HG03571 (cell line): ENCODE measurements around the gene GDI1.

ENCODE experiments used
- ATAC-seq: cut with Tn5 transposase; IDR thresholded peaks from one replicate; pipeline ENCODE4 v1.9.1; 2021; ENCODE audit not compliant: unreplicated experiment

The GDI1 gene

DNA sequence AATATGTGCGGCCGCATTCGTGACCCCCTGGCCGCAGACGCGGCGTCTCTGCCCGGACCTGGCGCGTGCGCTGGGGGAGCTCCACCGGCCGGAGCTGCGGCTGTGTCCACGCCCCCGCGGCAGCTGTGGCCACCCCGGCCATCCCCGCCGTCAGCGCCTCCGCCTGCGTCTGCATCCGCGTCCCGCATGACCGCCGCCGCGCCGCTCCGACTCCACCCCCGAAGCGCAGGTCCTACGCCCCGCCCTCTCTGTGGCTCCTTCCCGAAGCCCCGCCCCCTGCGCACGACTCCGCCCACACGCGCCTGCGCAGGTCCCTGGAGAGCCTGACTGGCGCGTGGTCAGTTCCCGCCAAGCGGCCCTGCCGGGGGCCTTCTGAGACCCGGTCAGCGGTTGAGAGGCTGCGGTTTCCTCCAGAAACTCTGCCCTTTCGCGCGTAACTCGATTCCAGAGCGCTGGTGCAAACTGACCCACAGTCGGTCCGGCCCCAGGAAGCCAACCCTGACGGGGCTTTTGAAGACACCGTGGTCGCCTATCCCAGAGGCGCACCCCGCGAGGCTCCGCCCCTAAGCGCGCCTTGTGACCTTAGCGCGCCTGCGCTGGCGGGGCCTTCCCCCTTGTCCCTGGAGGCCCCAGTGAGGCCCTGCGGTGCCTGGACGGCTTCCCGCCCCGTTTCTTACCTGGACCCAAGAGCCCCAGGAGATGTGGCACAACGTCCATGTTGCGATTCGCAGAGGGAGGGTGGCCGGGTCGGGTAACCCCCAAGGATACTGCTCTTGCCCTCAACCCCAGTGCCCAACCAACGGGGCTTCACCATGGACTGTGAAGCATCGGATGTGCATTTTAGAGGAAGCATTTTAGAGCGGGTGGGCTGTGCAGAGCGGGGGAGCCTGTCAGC is 42.0 kb downstream of the GDI1 start, which contains the start of gene LAGE3:
Gene LAGE3, minus strand, starts transcription at position 554 of the 895 bp plus-strand sequence. Its CDS starts 366 bp downstream, at position 188.
- ATAC-seq: peak; percentile 88

DNA sequence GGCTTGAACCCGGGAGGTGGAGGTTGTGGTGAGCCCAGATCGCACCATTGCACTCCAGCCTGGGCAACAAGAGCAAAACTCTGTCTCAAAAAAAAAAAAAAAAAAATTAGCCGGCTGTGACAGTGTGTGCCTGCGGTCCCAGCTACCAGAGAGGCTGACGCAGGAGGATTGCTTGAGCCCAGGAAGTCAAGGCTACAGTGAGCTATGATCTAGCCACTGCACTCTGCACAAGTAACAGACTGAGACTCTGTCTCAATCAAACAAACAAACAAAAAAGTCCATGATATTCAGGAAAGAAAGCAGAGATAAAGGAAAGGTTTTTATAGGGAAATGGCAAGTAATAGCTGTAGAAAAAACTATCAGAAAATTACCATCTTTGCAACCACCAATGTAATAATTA is 44.2 kb downstream of the GDI1 start:
- ATAC-seq: no peak

DNA sequence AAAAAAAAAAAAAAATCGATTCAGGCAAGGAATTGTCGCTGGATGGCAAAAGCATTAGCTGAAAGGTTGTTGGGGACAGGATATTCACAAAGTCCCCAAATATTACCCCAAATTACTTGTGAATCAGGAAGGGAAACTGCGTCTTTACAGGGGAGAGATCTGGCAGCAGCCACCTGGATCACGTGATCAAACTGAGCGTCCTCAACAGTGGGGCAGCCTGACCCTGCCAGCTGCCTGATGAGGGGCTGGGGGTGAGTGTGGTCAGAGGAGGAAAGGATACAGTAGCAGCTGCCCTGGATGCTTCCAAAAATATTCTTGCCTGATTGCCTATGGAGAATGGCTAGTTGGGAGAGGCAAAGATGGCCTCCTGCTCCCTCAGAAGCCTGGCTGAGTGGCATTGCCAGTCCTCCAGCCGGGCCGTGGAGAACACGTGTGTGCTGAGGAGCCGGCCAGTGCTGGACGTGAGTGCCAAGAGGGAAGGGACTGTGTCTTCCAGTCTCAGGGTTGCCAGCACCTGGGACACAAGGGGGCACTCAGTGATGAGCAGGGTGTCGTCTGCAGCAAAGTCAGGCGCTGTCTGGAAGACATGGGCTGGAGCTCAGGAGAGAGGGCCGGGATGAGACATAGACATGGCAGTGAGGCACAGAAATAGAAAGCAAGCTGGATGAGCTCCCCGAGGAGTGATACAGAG is 45.1 kb downstream of the GDI1 start:
- no peak for ATAC-seq

DNA sequence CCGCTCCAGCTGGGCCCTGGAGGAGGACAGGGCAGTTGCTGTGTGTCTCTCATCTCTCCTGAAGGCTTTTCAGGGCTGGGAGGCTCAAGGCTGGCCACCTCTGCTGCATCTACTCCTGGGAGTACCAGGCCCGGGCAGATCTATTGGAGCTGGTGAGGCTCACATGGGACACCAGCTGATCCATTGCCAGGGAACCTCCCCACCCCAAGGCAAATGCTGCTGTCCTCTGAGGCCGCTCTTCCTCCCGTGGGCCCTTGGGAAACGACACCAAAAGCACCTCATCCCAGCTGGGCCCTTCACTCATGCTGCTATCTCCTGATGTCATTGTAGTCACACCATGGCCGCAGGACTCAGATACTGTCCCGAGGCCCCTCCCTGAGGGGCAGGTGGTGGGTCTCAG is 45.8 kb downstream of the GDI1 start:
- ATAC-seq: no peak

DNA sequence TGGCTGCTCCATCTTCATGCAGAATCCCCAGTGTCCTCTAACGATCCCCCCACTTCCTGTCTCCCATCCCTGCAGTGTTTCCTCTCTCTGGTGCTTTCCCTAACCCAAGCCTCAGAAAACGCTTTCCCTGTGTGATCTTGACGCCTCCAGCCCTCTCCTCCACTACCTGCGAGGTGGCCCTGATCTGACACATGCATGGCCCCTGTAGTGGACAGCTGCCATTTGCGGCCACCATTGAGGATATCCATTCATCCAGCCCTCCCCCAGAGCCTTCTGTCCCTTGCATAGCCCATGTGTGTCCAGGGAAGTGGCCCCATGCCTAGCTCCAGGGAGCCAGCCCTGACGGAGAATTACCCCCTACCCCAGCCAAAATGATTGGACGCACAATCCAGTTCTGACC is 46.4 kb downstream of the GDI1 start:
- no peak for ATAC-seq

DNA sequence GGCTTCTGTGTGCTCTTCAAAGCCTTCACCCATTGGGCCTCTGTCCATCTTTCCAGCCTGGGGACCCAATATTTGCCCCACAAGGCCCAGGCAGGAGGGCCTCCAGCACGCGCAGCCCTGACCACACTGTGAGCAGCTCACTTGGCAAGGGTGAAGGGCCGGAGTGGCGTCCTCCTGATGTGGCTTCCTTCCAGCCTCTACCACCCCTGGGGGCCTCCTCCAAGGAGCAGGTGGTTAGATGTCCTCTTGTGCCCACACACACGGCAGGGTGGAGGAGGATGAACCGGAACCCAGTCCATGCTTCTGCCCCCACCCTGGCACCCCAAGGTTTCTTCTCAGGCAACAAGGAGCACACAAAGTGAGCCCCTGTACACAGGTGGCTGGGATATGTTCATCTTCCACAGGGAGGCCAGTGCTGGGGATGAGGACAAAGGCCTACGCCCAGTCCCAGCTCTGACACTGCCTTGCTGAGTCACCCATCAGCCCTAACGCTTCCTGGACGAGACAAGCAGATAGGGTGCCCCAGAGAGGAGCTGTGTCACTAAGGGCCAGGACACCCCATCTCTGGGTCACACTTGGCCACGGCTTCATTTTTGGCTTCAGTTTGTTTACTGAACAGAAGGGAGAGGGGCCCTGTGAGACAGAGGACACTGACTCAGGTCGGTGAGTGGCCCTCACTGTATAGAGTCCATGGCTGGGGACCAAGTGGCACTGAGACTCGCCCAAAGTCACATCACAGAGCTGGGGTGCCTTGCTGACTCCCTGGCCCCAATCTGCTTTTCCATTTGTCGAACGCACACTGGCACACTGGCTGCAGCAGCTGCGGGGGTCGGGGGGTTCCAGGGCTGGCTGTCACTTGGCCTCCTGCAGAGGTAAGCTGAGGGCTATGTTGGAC is 47.5 kb downstream of the GDI1 start:
- no peak for ATAC-seq

DNA sequence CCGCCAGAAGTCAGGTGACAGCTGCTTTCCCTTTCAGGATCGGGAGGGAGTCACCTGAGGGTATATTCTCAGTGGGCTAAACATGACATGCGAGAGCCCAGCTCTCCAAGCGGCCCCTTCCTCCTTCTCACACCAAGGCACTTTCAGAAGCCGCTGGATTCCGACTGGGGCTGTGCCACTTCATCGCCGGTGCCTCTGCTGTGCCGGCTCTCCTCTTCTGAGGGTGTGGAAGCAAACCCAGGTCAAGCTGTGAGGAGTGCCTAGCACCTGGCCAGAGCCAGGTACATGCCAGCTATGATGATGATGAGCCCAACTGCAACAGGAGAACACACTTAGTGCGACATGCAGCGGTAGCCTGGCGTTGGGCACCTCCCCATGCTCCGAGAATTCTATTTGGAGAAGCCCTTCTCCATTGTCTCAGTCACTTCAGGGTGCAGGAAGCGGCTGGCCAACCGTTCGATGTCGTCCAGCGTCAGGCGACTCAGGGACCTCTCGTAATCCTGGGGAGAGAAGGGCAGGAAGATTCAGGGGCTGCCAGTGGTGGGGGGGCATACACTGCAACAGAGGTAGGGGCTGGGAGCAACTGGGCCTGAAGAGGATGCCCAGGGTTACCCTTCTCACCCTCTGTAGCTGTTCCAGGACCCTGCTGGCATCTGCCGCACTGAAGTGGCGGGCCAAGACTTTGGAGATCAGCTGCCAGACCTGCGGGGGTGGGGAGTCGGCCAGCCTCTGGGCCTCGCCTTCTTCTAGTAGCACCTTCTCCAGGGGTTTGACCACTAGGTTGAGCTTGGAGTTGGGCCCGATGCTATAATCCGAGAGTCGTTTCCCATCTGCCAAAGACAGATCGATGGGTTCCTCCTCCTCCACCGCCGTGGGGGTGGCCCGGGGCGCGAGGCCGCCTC is 48.4 kb downstream of the GDI1 start:
- no peak for ATAC-seq

DNA sequence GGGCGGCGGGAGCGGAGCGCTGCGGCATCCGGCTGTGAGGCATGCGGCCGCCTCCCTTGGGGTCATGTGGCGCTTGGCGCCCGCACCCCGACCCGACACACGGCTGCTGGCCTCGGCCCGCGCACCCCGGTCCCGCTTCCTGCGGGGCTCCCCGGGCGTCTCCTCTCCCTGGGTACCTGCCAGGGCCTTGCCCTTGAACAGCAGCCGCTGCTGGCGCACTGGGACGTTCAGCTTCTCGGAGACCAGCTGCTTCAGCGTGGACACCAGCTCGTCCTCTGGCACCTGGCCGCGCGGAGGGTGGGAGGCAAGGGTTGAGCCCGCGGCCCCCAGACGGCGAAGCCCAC is 49.1 kb downstream of the GDI1 start:
- ATAC-seq: no peak

DNA sequence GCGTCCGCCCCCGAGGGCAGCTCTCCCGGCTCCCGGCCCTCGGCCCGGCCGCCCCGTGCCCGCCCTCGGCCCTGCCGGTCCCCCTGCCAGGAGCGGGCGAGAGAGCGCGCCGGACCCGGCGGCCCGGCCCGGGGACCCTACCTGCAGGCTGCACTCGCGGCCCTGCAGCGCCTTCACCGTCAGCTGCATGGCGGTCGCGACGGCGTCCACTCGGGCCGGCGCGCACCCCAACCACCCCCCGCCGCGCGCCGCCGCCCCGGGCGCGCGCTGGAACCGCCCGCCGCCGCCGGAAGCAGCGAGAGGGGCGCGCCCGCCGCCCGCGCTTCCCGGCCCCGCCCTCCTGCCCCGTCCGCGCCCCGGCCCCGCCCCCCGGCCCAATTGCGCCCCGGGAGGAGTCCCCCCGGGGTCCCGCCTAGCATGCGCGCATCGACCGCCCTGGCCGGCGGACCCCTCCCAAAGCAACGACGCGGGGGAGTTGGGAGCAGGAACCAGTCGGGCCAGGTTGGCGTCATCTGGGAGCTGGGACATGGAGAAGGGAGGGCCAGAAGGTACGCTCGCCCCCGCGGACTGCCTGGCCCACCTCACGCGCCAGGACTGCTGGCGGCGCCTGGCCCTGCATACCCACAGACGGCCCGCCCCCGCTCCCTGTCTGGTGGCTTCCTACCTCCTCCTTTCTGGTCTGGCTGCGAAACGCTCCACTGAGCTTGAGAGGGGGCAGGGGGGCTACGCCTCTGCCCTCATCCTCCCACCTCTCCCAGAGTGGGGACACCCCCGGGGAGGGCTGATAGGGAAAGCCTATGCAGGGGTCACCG is 49.6 kb downstream of the GDI1 start, which contains the start of gene UBL4A:
Gene UBL4A, minus strand, starts transcription at position 220 of the 812 bp plus-strand sequence. Its CDS starts 31 bp downstream, at position 189.
- ATAC-seq: no peak

DNA sequence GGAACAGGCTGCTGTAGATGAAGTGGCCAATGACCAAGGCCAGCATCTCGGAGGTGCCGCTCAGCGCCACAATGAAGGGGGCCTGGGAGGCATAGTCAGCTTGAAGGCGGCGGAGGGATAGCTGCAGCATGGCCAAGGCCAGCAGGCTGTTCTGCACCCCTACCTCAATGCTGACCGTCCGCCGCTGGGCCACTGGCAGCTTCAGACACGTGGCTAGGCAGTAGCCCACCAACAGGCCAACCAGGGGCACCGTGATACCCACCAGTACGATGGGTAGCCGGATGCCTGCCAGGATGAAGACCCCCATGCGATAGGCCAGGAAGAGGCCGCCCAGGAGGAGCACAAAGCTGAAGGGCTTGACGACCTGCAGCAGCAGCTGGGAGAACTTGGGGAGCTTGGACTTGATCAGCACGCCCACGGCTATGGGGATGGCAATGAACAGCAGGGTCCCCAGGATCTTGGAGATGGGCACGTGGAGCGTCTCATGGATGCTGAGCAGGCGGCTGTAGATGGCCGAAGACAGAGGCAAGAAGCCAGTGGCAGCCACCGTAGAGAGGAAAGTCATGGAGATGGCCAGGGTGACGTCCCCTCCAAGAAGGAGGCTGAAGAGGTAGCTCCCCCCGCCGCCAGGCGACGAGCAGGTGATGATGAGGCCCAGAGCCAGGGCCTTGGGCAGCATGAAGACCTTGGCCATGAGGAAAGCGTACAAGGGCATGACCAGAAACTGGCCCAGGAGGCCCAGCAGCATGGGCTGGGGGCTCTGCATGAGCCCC is 50.8 kb downstream of the GDI1 start:
- ATAC-seq: no peak

DNA sequence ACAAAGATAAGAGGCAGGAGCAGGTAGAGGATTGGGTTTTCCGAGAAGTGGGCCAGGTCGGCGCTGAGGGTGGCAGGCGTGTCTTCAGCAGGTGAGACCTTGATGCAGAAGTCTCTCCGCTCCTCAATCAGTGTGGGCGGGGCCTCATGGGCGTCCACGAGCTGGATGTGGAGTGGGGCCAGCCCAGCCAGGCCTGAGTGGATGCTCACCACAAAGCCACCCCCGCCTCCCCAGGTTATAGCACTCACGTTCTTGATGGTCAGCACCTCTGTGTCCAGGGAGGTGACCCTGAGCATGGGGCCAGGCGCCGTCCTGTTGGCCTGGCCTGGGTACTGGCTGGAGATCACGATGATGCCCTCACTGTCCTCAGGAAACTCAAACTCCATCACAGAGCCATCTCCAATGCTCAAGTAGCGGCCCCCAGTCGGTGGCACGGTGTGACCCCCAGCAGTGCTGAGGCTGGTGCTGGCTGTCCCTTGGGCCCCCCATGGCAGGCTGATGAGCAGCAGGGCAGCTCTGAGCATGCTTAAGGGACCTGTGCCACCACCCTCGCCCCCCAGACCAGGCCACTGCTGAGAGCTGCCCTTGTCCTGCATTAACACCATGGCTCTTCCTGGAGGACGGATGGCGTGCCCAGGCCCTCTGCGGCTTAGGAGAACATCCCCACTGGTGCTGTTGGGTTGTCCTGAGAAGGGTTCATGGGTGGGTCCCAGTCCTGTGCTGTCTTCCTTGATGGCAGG is 51.6 kb downstream of the GDI1 start:
- no peak for ATAC-seq

DNA sequence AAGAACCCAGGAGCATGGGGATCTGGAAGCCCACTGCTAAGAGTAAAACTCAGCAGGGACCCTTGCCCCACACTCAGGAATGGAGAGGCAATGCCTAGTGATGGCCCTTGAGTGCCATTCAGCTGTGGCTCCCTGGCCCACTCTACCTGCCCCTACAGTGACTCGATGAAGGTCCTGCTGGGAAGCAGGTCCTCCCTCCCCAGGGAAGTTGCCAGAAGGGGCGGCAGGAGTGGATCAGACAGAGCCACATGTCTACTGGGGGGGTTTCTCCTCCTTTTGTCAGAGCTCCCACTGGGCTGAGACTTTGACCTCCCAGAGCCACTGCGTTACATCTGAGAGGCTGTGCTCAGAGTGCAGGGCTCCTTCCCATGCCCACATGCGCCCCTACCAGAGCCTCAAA is 52.2 kb downstream of the GDI1 start:
- no peak for ATAC-seq

DNA sequence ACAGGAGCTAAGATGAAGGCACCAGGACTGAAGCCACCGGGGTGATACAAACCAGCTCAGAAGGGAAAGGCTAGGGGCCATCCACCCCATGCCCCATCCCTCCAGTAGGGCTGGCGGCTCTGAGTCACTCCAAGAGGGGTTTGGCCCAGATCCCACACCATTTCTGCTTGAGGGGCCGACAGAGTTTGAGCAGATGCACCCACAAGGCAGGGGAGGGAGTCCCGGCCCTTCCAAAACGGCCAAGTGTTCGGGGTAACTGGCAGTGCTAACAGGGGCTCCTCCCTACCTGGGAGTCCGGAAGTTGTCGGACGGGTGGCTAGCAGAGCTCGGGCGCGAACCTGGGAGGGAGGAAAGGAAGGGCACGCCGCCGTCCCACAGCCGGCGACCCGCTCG is 53.1 kb downstream of the GDI1 start:
- peak; percentile 21 for ATAC-seq

DNA sequence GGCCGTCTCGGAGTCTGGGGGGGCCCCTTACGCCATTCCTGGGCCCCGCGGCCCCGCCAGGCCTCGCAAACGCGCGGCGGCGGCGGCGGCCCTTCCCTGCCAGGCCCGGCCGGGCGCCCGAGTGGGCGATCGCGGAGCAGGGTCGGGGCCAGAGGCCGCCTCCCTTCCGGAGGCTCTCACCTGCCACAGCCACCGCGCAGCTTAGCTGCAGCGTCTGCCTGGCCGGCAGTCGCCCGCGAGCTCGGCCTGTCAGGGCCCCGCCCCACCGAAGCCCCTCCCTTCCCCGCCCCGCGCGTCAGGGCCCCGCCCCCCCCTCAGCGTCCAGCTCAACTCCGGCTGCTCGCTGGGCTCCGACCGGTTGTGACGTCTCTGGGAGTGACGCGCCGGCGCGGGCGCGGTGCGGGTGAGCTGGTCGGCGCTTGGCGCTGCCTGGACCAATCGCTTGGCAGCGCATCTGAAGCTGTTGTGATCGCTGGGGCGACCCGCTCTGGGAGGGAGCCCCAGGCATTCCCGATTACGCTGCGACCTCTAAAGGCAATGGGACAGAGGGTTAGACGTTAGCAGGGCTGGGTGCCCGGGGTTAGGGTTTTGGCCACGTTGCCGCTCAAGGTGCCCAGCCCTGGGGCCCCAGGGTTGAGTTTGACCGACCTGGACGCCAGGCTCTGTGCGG is 53.6 kb downstream of the GDI1 start, which contains the start of gene SLC10A3:
Gene SLC10A3, minus strand, starts transcription at position 216 of the 670 bp plus-strand sequence. CDS start 1,689 bp downstream, outside the sequence.
- peak; percentile 76 for ATAC-seq
